Lower lobe of right lung (tissue), 2 donors: ENCODE data around the gene NUDT15. TPM values are rescaled to one million over a fixed set of nuclear protein-coding genes. Genes with fewer than 3 reads are reported as not detected.
A peak's percentile ranks its signal among the peaks of the same experiment; 100 is the strongest.

Experiments used
- ATAC-seq, 2 donors: fragments of 200-7000 bp; cut with Tn5 transposase; one replicate each; pipeline ENCODE4 v1.9.1; 2020 to 2022; ENCODE audit warnings: mild to moderate bottlenecking in 2 of 2, moderate library complexity in 2 of 2
- DNase-seq: peaks from one replicate; pipeline ENCODE4 v3.0.0-alpha.2; 2020
- H3K27ac ChIP-seq: fragments of 200-600 bp; one replicate; pipeline ENCODE4 v1.8.0; 2022
- H3K27me3 ChIP-seq: fragments of 200-600 bp; one replicate; pipeline ENCODE4 v1.8.0; 2022; ENCODE audit warnings: low read depth
- H3K36me3 ChIP-seq: fragments of 200-600 bp; one replicate; pipeline ENCODE4 v1.8.0; 2022; ENCODE audit warnings: mild to moderate bottlenecking
- H3K4me1 ChIP-seq: fragments of 200-600 bp; one replicate; pipeline ENCODE4 v1.8.0; 2022
- H3K4me3 ChIP-seq: fragments of 200-600 bp; one replicate; pipeline ENCODE4 v1.8.0; 2022; ENCODE audit warnings: mild to moderate bottlenecking
- H3K9me3 ChIP-seq: fragments of 200-600 bp; one replicate; pipeline ENCODE4 v1.8.0; 2022
- CTCF ChIP-seq: fragments of 200-600 bp; IDR thresholded peaks from one replicate; pipeline ENCODE4 v1.8.0; 2022; ENCODE audit warnings: antibody characterized with exemption, mild to moderate bottlenecking
- intact Hi-C: fragments of 100-400 bp; cut with DNase I; formaldehyde crosslinking; loops from one replicate; pipeline ENCODE4 v1.11.0; 2022
- total RNA-seq: library from RNA; stranded (reverse); fragmentation: NEBNext Ultra II Directional; extraction: Animal tissue kit (Norgen Biotek cat#: 25700); gene quantifications from one replicate; pipeline ENCODE4 v1.2.1, GENCODE V29; 2021
- donor health status: DM: no; HTN: yes; CAD: no; lungs with severe emphysema.

Gene NUDT15
- total RNA-seq, 1 donor from 2014 or later: 11.6 TPM

- DNase-seq (no peak), ATAC-seq (no peak)
- no peaks in the 10 kb centered on the region for H3K9me3 ChIP-seq
- intact Hi-C loops: no loop called here
- H3K27ac ChIP-seq: no peak overlapping the region
- H3K4me3 ChIP-seq: no peak overlapping the region
- no peaks in the 10 kb centered on the region for H3K36me3 ChIP-seq
- no peaks in the 10 kb centered on the region for H3K4me1 ChIP-seq
- no peaks in the 10 kb centered on the region for H3K27me3 ChIP-seq
- no peak for TF ChIP-seq CTCF
These were observed 9.5 kb upstream of the NUDT15 start for GRCh38 chr13:48028066-48028465.

- Histone ChIP-seq H3K36me3 (no peaks in the 10 kb centered on the region), H3K4me1 (no peaks in the 10 kb centered on the region), H3K27me3 (no peaks in the 10 kb centered on the region), H3K27ac (no peak overlapping the region), H3K4me3 (no peak overlapping the region), H3K9me3 (no peaks in the 10 kb centered on the region)
- TF ChIP-seq CTCF: no peak
- DNase-seq (no peak), ATAC-seq (no peak)
- intact Hi-C loops: no loop called here
These were observed 7.7 kb upstream of the NUDT15 start for GRCh38 chr13:48029859-48030258.

GRCh38 chr13:48038761-48039160, 1.2 kb downstream of the NUDT15 start:
- H3K27me3 ChIP-seq: no peaks in the 10 kb centered on the region
- peaks cover 16% of the 10 kb centered on the region for H3K36me3 ChIP-seq
- DNase-seq (no peak), ATAC-seq (no peak)
- H3K4me3 ChIP-seq: peak overlapping the region; percentile 60
- no peak for TF ChIP-seq CTCF
- no peak overlapping the region for H3K27ac ChIP-seq
- intact Hi-C loops: no loop called here
- H3K4me1 ChIP-seq: peaks cover 14% of the 10 kb centered on the region
- no peaks in the 10 kb centered on the region for H3K9me3 ChIP-seq

GRCh38 chr13:48040049-48040448, 2.5 kb downstream of the NUDT15 start:
- no peak for DNase-seq
- no peak for TF ChIP-seq CTCF
- intact Hi-C loops: no loop called here
- Histone ChIP-seq H3K27me3 (no peaks in the 10 kb centered on the region), H3K4me1 (peaks cover 14% of the 10 kb centered on the region), H3K36me3 (peaks cover 16% of the 10 kb centered on the region), H3K9me3 (no peaks in the 10 kb centered on the region), H3K4me3 (no peak overlapping the region), H3K27ac (no peak overlapping the region)
- no peak for ATAC-seq

- Histone ChIP-seq H3K4me1 (peaks cover 14% of the 10 kb centered on the region), H3K9me3 (no peaks in the 10 kb centered on the region), H3K27me3 (no peaks in the 10 kb centered on the region), H3K27ac (no peak overlapping the region), H3K4me3 (no peak overlapping the region), H3K36me3 (peaks cover 19% of the 10 kb centered on the region)
- no peak for TF ChIP-seq CTCF
- ATAC-seq: no peak
- intact Hi-C loops: no loop called here
- no peak for DNase-seq
These were observed 3.4 kb downstream of the NUDT15 start for GRCh38 chr13:48040896-48041295.

- DNase-seq (no peak), ATAC-seq (no peak)
- Histone ChIP-seq H3K27ac (no peak overlapping the region), H3K9me3 (no peaks in the 10 kb centered on the region), H3K4me1 (peaks cover 7% of the 10 kb centered on the region), H3K4me3 (no peak overlapping the region), H3K36me3 (peaks cover 29% of the 10 kb centered on the region), H3K27me3 (no peaks in the 10 kb centered on the region)
- intact Hi-C loops: no loop called here
- TF ChIP-seq CTCF: no peak
These were observed 5.4 kb downstream of the NUDT15 start for GRCh38 chr13:48042894-48043293.
